ENCODE results near the gene WASF2. TPM values are rescaled to one million over a fixed set of nuclear protein-coding genes. Genes with fewer than 3 reads are reported as not detected.

The WASF2 gene
- polyA plus RNA-seq, 1 experiment: 62.7 TPM

GRCh38 chr1:27536010-27536757 is 46.2 kb upstream of the WASF2 start:
- no peak for TF ChIP-seq CTCF (IDR thresholded peaks at IDR 0.05; ENCODE audit: low read depth, low read length)
- H3K27ac ChIP-seq (ENCODE audit: low read depth, low read length): no peak overlapping the region

GRCh38 chr1:27535386-27535785 is 45.4 kb upstream of the WASF2 start:
- no peak for TF ChIP-seq CTCF (IDR thresholded peaks at IDR 0.05; ENCODE audit: low read depth, low read length)
- Histone ChIP-seq H3K27me3 (ENCODE audit: control insufficient read depth, insufficient read depth, low read length) (no peaks in the 10 kb centered on the region), H3K27ac (ENCODE audit: low read depth, low read length) (no peak overlapping the region), H3K4me3 (ENCODE audit: low read depth, low read length) (no peak overlapping the region), H3K9me3 (ENCODE audit: control insufficient read depth, insufficient read depth, low read length) (no peaks in the 10 kb centered on the region; the same call in 1 of the 2 replicates)
- CTCF ChIA-PET: interaction anchor here (0.6 to 2.9 kb wide), 3 partner anchors 22 to 73 kb away, joined by 3 to 21 read pairs (median 3); no protein-coding TSS in a partner anchor
- POLR2A ChIA-PET: no interaction called here
- no peak for DNase-seq (ENCODE audit: low read depth, low spot score)

More at GRCh38 chr1:27536010-27536757, 46.2 kb upstream of the WASF2 start:
- Histone ChIP-seq H3K9me3 (ENCODE audit: control insufficient read depth, insufficient read depth, low read length) (no peaks in the 10 kb centered on the region; the same call in 1 of the 2 replicates), H3K27me3 (ENCODE audit: control insufficient read depth, insufficient read depth, low read length) (no peaks in the 10 kb centered on the region), H3K4me3 (ENCODE audit: low read depth, low read length) (no peak overlapping the region)
- CTCF ChIA-PET: interaction anchor here (2.9 kb wide), 1 partner anchor 21 kb away, joined by 21 read pairs; no protein-coding TSS in a partner anchor
- POLR2A ChIA-PET: no interaction called here
- DNase-seq (ENCODE audit: low read depth, low spot score): no peak

GRCh38 chr1:27531959-27532685 is 42.2 kb upstream of the WASF2 start:
- ChIA-PET POLR2A (interaction anchor here (0.7 kb wide), 1 partner anchor 11 kb away, joined by 3 read pairs; no protein-coding TSS in a partner anchor), CTCF (interaction anchor here (1.1 kb wide), 1 partner anchor 25 kb away, joined by 8 read pairs; no protein-coding TSS in a partner anchor)
- TF ChIP-seq CTCF (IDR thresholded peaks at IDR 0.05; ENCODE audit: low read depth, low read length): no peak
- H3K9me3 ChIP-seq (ENCODE audit: control insufficient read depth, insufficient read depth, low read length): no peaks in the 10 kb centered on the region; the same call in 1 of the 2 replicates
- H3K27me3 ChIP-seq (ENCODE audit: control insufficient read depth, insufficient read depth, low read length): no peaks in the 10 kb centered on the region
- no peak overlapping the region for H3K27ac ChIP-seq (ENCODE audit: low read depth, low read length)
- H3K4me3 ChIP-seq (ENCODE audit: low read depth, low read length): no peak overlapping the region
- DNase-seq (ENCODE audit: low read depth, low spot score): no peak

GRCh38 chr1:27530192-27530591 is 40.2 kb upstream of the WASF2 start:
- TF ChIP-seq CTCF (IDR thresholded peaks at IDR 0.05; ENCODE audit: low read depth, low read length): no peak
- Histone ChIP-seq H3K27me3 (ENCODE audit: control insufficient read depth, insufficient read depth, low read length) (no peaks in the 10 kb centered on the region), H3K27ac (ENCODE audit: low read depth, low read length) (no peak overlapping the region), H3K4me3 (ENCODE audit: low read depth, low read length) (no peak overlapping the region), H3K9me3 (ENCODE audit: control insufficient read depth, insufficient read depth, low read length) (no peaks in the 10 kb centered on the region; the same call in 1 of the 2 replicates)
- DNase-seq (ENCODE audit: low read depth, low spot score): no peak
- POLR2A ChIA-PET: interaction anchor here (0.6 kb wide), 1 partner anchor 28 kb away, joined by 3 read pairs; no protein-coding TSS in a partner anchor
- CTCF ChIA-PET: interaction anchor here (0.6 to 0.9 kb wide), 3 partner anchors 27 to 74 kb away, joined by 3 to 7 read pairs (median 3); partner anchors contain the start of gene AHDC1

Measured in AG04450 (cell line).